COLO829 (cell line): Measurements from ENCODE around the gene VPS52.
"Not testable (repeated sequence)": the region's sequence is repeated elsewhere in the genome, so short reads cannot be mapped to it uniquely, and the experiment has no call there.

Experiments used
- DNase-seq: peaks from one replicate; pipeline ENCODE4 v3.0.0; 2012; ENCODE audit warnings: low spot score

Gene VPS52

GRCh38 chr6:33280539-33280938, 8.9 kb upstream of the VPS52 start:
- no peak for DNase-seq

GRCh38 chr6:33279971-33280511, 8.4 kb upstream of the VPS52 start:
- DNase-seq: peak; percentile 48

- no peak for DNase-seq
Observed at GRCh38 chr6:33279257-33279695, 7.6 kb upstream of the VPS52 start.

GRCh38 chr6:33278810-33279209, 7.1 kb upstream of the VPS52 start:
- DNase-seq: no peak

GRCh38 chr6:33278392-33278741, 6.7 kb upstream of the VPS52 start:
- DNase-seq: no peak

- DNase-seq: no peak
Observed at GRCh38 chr6:33277663-33278391, 6.2 kb upstream of the VPS52 start.

GRCh38 chr6:33276864-33277662, 5.4 kb upstream of the VPS52 start, which contains the start of gene B3GALT4:
Gene B3GALT4, plus strand, starts transcription at chr6:33277123. Its CDS starts 297 bp downstream, at chr6:33277420.
- peak; percentile 62 for DNase-seq

- DNase-seq: no peak
Observed at GRCh38 chr6:33276581-33276863, 4.8 kb upstream of the VPS52 start.

GRCh38 chr6:33275795-33276580, 4.3 kb upstream of the VPS52 start:
- DNase-seq: not testable (repeated sequence)

- DNase-seq: no peak
Observed at GRCh38 chr6:33273924-33274902, 2.5 kb upstream of the VPS52 start.

GRCh38 chr6:33273129-33273923, 1.6 kb upstream of the VPS52 start:
- DNase-seq: no peak

GRCh38 chr6:33272275-33273128, 826 bp upstream of the VPS52 start:
- no peak for DNase-seq

- no peak for DNase-seq
Observed at GRCh38 chr6:33271117-33271467, 584 bp downstream of the VPS52 start.

GRCh38 chr6:33264015-33264414, 7.7 kb downstream of the VPS52 start:
- no peak for DNase-seq

- DNase-seq: not testable (repeated sequence)
Observed at GRCh38 chr6:33262490-33262889, 9.2 kb downstream of the VPS52 start.

- DNase-seq: no peak
Observed at GRCh38 chr6:33259032-33259431, 12.6 kb downstream of the VPS52 start.

GRCh38 chr6:33254591-33254990, 17.1 kb downstream of the VPS52 start:
- DNase-seq: no peak

GRCh38 chr6:33252759-33253158, 18.9 kb downstream of the VPS52 start:
- no peak for DNase-seq

GRCh38 chr6:33251395-33252012, 20.2 kb downstream of the VPS52 start:
- no peak for DNase-seq
